GM18520 (cell line): ENCODE results near the gene RPP21.
A peak's percentile ranks its signal among the peaks of the same experiment; 100 is the strongest.

ENCODE experiments used
- ATAC-seq: cut with Tn5 transposase; IDR thresholded peaks from one replicate; pipeline ENCODE4 v1.9.1; 2021; ENCODE audit not compliant: unreplicated experiment

The RPP21 gene

DNA sequence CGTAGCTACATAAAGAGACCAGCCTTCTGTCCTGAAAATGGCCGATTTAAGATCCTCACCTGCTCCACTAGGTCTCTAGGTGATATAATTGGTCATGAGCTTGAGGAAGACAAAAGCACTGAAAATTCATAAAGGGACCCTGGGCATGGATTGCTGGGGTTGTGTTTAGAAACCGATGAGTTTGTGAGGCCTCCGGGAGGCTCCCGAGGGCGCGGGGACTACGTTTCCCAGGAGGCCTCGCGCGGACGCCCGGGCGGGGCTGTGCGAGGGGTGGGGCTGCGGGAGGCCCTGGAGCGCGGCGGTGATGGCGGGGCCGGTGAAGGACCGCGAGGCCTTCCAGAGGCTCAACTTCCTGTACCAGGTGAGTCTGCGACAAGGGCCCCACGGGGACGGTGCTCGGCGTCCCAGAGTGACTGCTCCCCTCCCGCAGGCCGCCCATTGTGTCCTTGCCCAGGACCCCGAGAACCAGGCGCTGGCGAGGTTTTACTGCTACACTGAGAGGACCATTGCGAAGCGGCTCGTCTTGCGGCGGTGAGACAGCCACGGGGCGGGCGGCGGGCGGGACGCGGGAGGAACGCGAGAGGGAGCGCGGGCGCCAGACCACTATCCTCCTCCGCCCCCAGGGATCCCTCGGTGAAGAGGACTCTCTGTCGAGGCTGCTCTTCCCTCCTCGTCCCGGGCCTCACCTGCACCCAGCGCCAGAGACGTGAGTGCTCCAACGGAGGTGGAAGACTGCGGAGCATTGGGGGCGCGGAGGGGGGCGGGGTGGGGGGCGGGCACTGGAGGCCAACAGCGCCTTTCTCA is at the start of gene RPP21:
Gene RPP21 (plus strand): TSS at position 289 of the 804 bp plus-strand sequence. CDS start 16 bp downstream, at position 305.
- ATAC-seq: peak; percentile 71

DNA sequence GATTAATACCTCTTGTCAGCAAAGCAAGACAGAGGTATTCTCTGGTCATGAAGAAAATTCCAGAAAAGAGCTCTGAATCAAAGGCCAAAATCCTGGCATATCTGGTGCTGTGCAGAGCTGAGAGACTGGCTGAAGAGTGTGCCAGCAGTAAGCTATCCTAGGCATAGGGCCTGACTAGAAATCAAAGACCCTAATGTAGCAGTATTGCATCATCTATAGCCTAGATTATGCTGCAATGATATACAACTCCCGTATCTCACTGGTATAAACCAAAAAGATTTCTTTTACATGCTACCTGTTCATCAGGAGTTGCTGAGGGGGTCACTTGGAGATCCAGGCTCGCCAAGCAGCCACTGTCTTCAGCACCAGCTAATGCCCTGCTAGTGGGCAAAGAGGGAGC is 49.1 kb upstream of the RPP21 start:
- no peak for ATAC-seq

DNA sequence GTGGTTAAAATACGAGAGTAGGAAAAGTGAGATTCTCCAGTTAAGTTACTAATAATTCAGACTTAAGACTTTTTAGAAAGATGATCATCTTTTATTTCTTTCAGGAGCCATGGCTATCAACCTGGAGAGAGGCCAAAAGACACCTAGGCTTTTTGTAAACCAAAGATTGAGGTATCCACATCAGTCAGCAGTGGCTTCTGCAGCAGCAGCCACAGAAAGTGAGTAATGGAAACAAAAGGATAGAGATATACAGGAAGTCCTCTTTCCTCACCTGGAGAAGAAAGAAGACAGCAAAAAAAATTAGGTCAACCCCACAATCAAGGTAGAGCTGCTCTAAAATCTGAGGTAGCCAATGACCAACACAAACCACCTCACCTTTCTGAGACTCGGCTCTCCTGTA is 41.0 kb upstream of the RPP21 start:
- ATAC-seq: no peak

DNA sequence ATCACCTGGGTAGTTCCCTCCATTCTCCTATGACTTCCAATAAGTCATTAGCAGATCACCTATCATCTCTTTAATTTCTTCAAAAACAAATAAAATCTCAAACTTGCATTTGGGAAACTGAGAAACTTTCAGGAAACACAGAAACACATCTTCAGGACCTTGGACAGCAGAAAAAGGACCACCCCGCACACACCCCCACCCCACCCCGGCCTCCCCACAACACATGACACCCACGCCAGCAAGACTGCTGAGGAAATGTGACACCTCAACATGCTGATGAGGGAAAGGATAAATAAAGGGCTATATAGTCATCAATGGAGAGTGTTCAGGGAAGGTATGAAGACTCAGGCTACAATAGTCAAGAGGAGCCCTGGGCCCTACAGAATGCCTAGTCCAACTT is 33.9 kb upstream of the RPP21 start:
- no peak for ATAC-seq

DNA sequence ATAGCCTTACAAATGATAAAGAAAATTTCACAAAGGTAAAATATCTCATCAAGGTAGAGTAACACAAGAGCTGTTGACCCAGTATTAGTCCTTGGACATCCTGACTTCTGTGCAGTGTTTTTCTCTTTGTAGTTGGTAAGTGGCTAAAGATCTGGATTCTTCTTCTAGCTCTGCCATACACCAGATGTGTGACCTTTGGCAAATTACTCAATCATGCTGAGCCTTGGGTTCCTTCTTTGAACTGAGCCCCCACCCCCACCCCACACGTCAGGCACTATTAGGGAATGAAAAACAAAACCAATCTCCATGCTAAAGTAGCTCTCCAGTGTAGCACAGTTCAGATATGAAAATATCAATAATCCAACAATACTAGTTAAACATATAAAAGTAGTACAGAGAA is 33.3 kb upstream of the RPP21 start:
- no peak for ATAC-seq

DNA sequence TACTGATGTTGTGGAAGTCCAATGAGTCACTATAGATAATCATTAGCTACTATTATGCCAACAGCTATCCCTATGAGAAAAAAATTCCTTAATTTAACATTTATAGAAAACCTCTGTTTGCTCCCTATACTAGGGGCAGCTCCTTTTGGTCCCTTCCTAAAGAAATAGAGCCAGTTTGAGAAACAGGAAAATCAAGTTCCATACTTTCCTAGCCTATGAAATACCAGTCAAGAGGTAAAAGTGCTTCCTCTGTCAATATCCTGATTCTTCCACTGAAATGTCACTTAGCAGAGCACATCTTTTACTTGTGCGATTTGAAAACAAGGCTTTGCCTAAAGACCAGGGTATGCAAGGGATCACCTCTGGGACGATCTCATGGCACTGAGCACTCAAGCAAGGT is 32.7 kb upstream of the RPP21 start:
- no peak for ATAC-seq

DNA sequence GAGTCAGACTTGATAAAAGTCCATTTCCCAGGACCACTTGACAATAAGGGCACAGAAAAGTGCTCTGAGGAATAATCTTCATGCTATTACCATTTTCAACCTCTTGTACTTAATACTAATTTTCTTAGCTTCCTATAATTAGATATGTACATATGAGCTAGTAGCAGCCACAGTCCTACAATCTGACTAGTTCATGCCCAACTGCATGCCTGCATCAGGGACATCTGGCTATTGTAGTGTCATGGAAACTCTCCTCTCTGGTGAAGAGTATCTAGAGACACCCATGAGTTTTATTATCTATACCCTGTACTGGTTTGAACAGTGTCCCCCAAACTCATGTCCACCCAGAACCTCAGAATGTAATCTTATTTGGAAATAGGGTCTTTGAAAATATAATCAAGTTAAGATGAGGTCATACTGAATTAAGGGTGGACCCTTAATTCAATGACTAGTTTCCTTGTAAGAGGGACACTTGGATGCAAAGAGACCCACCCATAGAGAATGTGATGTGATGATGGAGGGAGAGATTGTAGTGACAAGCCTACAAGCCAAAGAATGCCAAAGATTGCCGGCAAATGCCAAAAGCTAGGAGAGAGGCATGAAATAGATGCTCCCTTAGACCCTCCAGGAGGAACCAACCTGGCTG is 32.2 kb upstream of the RPP21 start:
- no peak for ATAC-seq

DNA sequence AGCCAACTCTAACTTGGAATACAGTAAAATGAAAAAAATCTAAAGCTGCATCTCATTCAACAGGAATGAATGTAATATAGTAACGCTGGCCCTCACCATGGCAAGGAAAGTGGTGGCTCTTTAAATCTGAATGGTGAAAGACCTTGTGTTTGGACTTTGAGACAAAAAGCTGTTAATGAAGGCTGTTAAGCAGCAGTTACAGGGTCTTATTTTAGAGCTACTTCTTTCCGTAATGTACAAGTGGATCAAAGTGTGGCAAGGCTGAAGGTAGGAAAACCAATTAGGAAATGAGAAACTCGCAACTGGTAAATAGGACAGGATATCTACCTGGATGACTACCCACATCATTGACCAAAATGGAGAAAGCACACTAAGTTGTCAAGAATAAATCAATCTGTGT is 29.8 kb upstream of the RPP21 start:
- no peak for ATAC-seq

DNA sequence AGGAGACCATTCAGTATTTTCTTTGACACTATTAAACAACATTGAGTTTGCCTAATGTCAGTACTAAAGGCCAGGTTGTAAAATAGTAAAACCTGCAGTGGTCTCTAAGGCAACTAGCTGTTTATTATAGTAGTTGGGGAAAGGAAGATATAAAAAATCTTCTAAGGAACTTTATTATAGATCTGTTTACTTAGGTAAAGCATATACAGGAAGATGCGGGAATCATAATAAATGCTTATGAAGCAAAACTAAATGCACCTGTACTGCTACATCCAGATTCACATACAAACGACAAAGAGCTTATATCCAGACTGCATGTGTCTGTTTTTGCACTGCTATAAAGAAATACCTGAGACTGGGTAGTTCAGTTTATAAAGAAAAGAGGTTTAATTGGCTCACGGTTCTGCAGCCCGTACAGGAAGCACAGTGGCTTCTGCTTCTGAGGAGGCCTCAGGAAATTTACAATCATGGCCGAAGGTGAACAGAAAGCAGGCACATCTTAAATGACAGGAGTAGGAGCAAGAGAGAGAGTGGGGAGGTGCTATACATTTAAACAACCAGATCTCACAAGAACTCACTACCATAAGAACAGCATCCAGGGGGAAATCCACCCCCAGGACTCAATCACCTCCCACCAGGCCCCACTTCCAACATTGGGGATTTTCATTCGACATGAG is 26.9 kb upstream of the RPP21 start:
- ATAC-seq: no peak

DNA sequence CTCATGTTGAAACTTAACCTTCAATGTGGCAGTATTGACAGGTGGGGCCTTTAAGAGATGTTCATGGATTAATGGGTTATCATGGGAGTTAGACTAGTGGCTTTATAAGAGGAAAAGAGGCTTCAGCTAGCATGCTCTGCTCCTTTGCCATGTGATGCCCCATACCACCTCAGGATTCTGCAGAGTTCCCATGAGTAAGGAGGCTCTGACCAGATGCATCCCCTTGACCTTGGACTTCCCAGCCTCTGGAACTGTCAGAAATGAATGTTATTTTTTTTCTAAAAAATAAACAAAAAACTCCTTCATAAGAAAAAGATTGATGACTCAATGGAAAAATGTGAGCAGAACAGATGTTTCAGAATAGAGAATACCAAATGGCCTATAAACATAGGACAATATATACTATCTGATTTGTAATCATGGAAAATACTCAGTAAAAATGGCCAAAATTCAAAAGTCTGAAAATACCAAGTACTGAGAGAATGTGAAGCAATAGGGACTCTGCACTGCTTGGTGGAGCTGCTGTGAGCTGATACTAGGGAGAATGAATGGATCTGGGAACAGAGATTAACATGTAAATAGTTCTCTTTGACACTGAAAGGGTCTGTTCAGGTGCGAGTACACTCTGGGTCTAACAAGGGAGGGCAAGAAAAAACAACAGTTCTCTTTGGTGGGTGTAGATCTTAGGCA is 25.7 kb upstream of the RPP21 start:
- no peak for ATAC-seq

DNA sequence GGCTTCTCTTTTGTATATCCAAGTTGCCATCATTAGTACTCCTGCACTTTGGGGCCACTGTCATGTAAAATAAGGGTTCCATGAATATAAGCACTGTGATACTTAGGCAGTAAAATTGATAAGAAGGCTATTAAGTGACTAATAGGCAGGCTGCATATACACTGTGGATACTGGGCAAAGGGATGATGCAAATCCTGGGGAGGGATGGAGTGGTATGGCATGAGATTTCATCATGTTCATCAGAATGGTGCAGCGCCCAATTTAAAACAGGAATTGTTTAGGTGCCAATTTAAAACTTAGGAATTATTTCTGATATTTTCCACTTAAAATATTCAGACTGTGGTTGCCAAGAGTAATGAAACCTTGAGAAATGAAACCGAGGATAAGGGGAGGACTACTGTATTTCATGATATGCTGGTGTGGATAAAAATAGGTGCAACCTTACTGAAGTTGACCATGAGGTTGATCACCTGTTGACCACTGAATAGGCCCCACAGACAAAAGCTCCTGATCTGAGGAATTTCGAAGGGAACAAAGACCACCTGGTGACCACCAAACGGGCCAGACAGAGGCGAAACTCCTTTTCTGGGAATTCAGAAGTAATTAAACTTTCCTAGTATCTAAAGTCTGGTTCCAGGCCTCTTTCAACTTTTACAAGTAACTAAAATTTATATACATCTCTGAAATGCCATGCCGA is 23.1 kb upstream of the RPP21 start:
- no peak for ATAC-seq

DNA sequence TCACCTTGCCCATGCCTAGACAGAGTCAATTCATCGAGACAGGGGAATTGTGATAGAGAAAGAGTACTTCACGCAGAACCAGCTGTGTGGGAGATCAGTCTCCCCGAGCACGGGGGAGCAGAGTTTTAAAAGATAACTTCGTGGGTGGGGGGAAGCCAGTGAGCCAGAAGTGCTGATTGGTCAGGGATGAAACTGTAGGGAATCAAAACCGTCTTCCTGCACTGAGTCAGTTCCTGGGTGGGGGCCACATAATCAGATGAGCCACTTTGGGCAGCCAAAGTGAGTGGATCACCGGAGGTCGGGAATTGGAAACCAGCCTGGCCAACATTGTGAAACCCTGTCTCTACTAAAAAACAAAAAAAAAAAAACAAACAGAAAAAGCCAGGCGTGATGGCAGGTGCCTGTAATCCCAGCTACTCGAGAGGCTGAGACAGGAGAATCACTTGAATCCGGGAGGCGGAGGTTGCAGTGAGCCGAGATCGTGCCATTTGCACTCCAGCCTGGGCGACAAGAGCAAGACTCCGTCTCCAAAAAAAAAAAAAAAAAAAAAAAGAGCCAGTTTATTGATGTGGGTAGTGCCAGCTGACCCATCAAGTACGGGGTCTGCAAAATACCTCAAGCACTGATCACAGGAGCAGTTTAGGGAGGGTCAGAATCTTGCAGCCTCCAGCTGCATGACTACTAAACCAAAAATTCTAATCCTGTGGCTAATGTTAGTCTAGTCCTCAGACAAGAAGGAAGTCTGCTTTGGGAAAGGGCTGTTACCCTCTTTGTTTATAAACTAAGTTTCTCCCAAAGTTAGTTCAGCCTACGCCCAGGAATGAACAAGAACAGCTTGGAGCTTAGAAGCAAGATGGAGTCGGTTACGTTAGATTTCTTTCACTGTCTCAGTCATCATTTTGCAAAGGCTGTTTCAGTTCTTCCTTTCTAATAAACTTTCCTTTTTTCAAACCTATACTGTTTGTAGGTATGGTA is 22.1 kb upstream of the RPP21 start:
- ATAC-seq: no peak

DNA sequence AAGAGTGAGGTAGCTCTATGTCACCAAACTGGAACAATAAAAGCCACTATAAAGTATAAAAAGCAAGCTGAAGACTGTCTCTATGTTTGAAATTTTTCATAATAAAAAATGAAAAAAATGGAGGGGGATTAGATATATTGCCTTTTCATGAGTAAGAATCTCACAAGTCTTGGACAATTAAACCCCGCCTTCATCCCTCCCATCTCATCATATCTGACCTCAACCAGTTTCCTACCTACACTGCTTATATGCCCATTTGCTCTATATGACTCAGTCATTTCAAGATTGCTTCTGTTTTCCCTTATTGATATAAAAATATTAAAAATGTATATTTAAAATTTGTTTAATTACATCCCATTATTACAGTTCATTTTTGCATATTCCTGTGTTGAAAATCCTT is 21.1 kb upstream of the RPP21 start:
- no peak for ATAC-seq

DNA sequence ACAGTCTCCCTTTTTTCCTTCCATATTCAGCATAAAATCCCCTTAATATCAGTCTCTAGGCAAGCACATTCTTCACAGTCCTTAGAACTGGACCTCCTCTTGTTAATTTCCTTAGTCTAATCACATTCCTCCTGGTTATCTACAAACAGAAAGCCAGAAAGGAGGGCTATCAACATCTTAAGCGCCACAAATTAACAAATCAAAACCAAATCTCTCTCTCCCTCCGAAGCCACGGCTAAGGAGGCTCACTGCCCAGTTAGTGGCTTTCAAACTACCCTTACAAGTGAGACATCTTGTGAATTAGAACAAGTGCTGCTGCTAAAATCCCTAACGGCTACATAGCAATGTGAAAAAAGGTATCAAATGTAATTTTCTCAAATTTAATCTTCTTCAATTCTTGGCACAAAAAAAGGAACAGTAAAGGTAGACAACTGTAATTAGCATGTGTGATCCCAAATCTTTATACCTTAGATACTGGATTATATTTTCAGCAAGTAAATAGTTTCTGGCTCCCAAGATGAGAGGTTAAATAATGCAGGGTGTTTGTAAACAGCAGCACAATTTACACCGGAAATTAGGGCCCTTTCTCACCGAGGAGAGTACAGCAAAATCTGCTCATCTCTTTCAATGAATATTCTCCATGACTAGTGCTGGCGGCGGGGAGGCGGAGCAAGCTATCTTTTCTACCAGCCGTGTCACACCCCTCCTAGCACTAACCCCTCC is 19.6 kb upstream of the RPP21 start:
- ATAC-seq: peak; percentile 22

DNA sequence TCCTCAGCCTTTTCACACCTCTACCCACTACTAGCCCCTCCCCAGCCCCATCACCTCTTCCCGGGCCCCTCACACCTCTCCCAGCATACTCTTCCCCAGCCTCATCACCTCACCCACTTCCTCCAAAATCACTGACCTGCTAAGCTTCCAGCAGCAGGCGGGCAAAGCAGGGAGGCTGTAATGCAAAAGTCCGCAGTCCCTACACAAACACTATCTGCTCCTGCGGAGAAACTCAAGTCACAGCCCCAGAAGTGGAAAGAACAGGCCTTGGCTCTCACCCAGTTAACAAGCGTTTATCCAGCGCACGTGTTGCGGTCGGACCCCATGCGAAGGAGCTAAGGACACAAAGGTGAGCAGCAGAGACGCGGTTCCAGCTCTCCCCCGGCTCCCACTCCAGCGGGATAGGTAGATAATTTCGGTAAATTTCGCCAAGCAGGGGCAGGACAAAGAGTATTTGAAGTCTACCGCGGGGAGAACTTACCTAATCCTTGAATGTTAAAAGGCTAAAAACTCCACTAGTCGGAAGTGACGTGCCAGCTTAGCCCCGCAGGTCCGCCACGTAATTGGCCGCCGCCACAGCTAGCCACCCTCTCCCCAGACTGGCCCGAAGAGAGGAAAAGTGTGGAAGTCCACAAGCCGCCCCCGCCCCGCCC is 19.0 kb upstream of the RPP21 start:
- peak; percentile 26 for ATAC-seq

DNA sequence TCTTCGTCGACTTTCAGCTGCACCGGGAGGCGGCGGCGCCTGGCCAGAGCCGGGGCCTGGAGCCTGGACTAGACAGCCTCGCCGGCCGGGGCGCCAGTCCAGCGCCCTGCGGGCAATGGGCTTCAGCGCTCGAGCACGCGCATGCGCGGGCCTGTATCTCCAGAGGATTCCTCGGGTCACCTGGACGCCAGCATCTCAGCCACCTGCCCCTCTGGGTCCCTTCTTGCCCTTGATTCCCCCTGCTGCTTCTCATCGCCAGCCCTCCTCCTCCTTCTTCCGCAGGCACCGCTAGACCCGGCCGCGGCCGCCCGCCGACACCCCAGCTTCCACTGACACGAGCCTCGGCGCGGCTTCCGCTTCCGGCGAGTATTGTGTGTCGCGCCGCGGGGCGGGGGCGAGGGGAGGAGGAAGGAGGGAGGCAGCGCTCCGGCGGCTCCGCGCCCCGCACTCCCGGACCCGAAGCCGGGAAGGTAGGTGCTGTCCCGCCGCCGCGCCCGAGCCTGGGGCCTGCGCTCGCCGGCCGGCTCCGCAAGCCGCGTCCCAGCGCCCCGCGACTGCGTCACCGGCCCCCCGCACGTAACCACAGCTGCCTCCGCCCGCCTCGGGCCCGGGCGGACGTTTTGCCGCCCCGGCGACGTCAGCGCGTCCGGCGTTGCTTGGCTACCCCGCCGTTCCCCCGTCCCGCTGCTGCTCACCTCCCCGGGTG is 18.3 kb upstream of the RPP21 start, which contains the start of gene TRIM39:
Gene TRIM39 (plus strand): TSS at position 402 of the 706 bp plus-strand sequence. CDS start 2,391 bp downstream, outside the sequence.
- ATAC-seq: peak; percentile 56

DNA sequence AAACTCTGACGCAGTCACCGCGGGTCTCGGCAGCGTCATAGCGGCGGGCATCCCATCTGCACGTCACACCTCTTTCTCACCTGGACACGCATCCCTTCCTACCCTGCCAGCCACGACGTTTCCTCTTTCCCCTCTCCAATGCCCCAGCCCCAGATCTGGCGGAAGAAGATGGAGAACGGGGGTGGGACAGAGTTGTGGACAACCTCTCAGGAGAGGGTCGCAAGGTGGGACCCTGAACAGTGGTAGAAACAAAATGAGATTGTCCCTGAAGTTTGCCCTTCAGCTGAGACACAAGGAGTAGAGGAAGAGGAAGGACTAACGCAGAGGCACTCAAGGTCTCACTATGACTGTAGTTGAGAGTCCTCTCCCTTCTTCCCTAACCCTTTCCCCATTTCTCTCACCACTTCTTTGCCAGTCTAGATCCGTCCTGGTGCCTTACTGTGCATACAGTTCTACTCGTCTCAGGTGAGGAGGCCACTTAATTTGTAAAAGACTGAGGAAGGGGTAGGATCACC is 17.7 kb upstream of the RPP21 start:
- ATAC-seq: no peak

DNA sequence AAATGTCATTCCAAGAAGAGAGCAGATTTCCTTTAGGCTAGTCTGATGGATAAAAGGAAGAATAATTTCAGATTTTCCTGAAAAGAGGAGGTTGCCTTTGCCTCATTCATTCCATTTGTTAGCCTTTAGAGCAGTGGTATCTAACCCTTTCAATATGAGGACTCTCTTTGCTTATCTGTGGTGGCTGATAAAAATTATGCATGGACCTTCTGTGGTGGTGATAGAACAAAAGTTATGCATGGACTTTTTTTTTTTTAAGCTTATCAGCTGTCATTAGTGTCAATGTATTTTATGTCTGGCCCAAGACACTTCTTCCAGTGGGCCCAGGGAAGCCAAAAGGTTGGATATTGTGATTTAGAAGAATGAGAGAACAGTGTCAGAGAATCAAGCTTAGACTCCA is 16.6 kb upstream of the RPP21 start:
- ATAC-seq: no peak
